Kidney (tissue), 14 donors: ENCODE results near the gene GRN. TPM values are rescaled to one million over a fixed set of nuclear protein-coding genes. Genes with fewer than 3 reads are reported as not detected.

Experiments used
- DNase-seq, 5 donors: peaks; one replicate each; pipeline ENCODE4 v3.0.0-alpha.2; 2013 to 2020
- FAIRE-seq: peaks from 2 replicates; lab custom pipeline; 2012; peaks lifted over from hg19 to GRCh38; lab: Jason Lieb, UNC
- H3K27ac ChIP-seq, 2 donors: one replicate each; pipeline ENCODE4 v1.7.0; 2013; ENCODE audit warnings: low read depth in 2 of 2, low read length in 2 of 2, inconsistent platforms in 1 of 2
- H3K27me3 ChIP-seq: one replicate; pipeline ENCODE4 v1.7.1; 2013; ENCODE audit warnings: low read length, inconsistent platforms; ENCODE audit not compliant: control insufficient read depth, insufficient read depth
- H3K36me3 ChIP-seq, 3 donors: one replicate each; pipeline versions ENCODE4 v1.7.0 to v1.7.1; 2013; ENCODE audit warnings: low read length in 3 of 3, control low read depth in 1 of 3, inconsistent platforms in 1 of 3; ENCODE audit not compliant: insufficient read depth in 3 of 3, control insufficient read depth in 2 of 3
- H3K4me1 ChIP-seq, 3 donors: one replicate each; pipeline versions ENCODE4 v1.7.0 to v1.7.1; 2013; ENCODE audit warnings: low read length in 3 of 3, inconsistent platforms in 1 of 3, low read depth in 1 of 3; ENCODE audit not compliant: control insufficient read depth in 2 of 3, insufficient read depth in 2 of 3
- H3K4me3 ChIP-seq, 3 donors: one replicate each; pipeline versions ENCODE4 v1.7.0 to v1.8.1; 2013; ENCODE audit warnings: low read length in 3 of 3, control low read depth in 1 of 3, inconsistent platforms in 1 of 3
- H3K9ac ChIP-seq, 3 donors: one replicate each; pipeline versions ENCODE4 v1.7.0 to v1.7.1; 2013; ENCODE audit warnings: low read length in 3 of 3, control low read depth in 1 of 3, inconsistent platforms in 1 of 3
- H3K9me3 ChIP-seq, 3 donors: one replicate each; pipeline versions ENCODE4 v1.7.0 to v1.7.1; 2013; ENCODE audit warnings: low read length in 3 of 3, control low read depth in 1 of 3, inconsistent platforms in 1 of 3; ENCODE audit not compliant: control insufficient read depth in 2 of 3, insufficient read depth in 1 of 3
- CTCF ChIP-seq: IDR thresholded peaks from 3 replicates; pipeline ENCODE4 v1.5.1; 2012; ENCODE audit warnings: mild to moderate bottlenecking, moderate library complexity, borderline replicate concordance; ENCODE audit not compliant: insufficient read depth; ENCODE audit errors: extremely low read depth
- intact Hi-C: fragments of 100-400 bp; cut with DNase I; formaldehyde crosslinking; loops from one replicate; pipeline ENCODE4 v1.11.1; 2022
- polyA plus RNA-seq: library from polyadenylated mRNA; stranded (reverse); fragments of 350-450 nt; fragmentation: Illumina TruSeq; extraction: RNeasy Lipid Tissue Mini Kit (QIAGEN cat#74804); gene quantifications from one replicate; pipeline ENCODE4 v1.2.3, GENCODE V29; 2014; ENCODE audit warnings: low read depth, low replicate concordance; ENCODE audit not compliant: insufficient read depth
- total RNA-seq: library from RNA; stranded (reverse); fragmentation: NEBNext Ultra II Directional; extraction: Animal tissue kit (Norgen Biotek cat#: 25700); gene quantifications from one replicate; pipeline ENCODE4 v1.2.1, GENCODE V29; 2021
- donor health status: control.
- donor health status: control.
- donor health status: control.
- donor health status: control.
- donor health status: control.
- donor health status: DM: yes; HTN: yes; CAD: no.
- donor health status: Normal renal cell carcinoma (clear cell type).

GRN gene
- total and polyA plus RNA-seq, 2 donors from 2014 or later = 235 to 353 TPM

GRCh38 chr17:44352828-44353671 is 7.9 kb downstream of the GRN start:
- intact Hi-C loops = no loop called here
- no peak overlapping the region for H3K4me3 ChIP-seq
- no peak for TF ChIP-seq CTCF
- H3K27me3 ChIP-seq = no peaks in the 10 kb centered on the region
- peaks cover 0 to 11% (median 8%) of the 10 kb centered on the region in 3 donors for H3K36me3 ChIP-seq
- no peak for FAIRE-seq
- no peak overlapping the region for H3K27ac ChIP-seq
- no peak overlapping the region for H3K9ac ChIP-seq
- peak in 2 of 5 donors; percentile 46 to 81 for DNase-seq
- H3K9me3 ChIP-seq = no peaks in the 10 kb centered on the region
- no peaks in the 10 kb centered on the region for H3K4me1 ChIP-seq

- no peak overlapping the region for H3K27ac ChIP-seq
Observed at GRCh38 chr17:44353672-44354331, 8.7 kb downstream of the GRN start.

GRCh38 chr17:44354582-44355561 is 9.8 kb downstream of the GRN start:
- DNase-seq = peak in 4 of 5 donors; percentile 69 to 83 (median 74)

More at GRCh38 chr17:44353672-44354331, 8.7 kb downstream of the GRN start:
- FAIRE-seq (no peak), DNase-seq (peak in 3 of 5 donors; percentile 45 to 72 (median 53))
- no peak overlapping the region for H3K4me3 ChIP-seq
- intact Hi-C loops = no loop called here
- no peaks in the 10 kb centered on the region for H3K4me1 ChIP-seq
- H3K36me3 ChIP-seq = peaks cover 0 to 11% (median 8%) of the 10 kb centered on the region in 3 donors
- H3K9me3 ChIP-seq = no peaks in the 10 kb centered on the region
- no peaks in the 10 kb centered on the region for H3K27me3 ChIP-seq
- no peak overlapping the region for H3K9ac ChIP-seq
- no peak for TF ChIP-seq CTCF

More at GRCh38 chr17:44354582-44355561, 9.8 kb downstream of the GRN start:
- Histone ChIP-seq H3K9ac (no peak overlapping the region), H3K4me3 (no peak overlapping the region), H3K9me3 (no peaks in the 10 kb centered on the region), H3K4me1 (no peaks in the 10 kb centered on the region), H3K36me3 (peaks cover 0 to 11% (median 8%) of the 10 kb centered on the region in 3 donors), H3K27me3 (no peaks in the 10 kb centered on the region), H3K27ac (no peak overlapping the region)
- no peak for FAIRE-seq
- intact Hi-C loops = no loop called here
- peak; percentile 24 for TF ChIP-seq CTCF
